ENCODE results near the gene SERPINA10. TPM values are rescaled to one million over a fixed set of nuclear protein-coding genes. Genes with fewer than 3 reads are reported as not detected.

Gene SERPINA10
- total and polyA plus RNA-seq, 2 of the 13 experiments (the other 11 are each of a cell fraction or from before 2014, with no cell fraction given): 20.1 to 20.2 TPM

DNA sequence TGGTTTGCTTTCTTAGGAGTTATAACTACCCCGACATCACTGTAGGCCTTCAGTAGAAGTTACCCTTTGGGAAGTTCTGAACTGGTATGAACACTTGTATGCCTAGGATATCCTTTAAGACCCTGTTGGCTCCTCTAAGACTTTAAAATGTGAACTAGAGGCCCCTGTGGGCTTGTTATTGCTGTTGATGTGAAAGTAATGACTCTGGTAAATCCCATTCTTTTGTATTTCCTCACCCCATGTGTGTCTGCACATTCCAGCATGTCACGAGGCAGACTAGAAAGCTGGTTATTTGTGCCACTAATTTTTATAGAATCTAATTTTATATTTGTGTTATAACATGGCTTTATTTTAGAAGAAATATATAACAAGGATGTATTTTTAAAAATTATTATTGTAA lies 48.9 kb downstream of the SERPINA10 start:
- TF ChIP-seq JUNB (CRISPR knock-in tag; IDR thresholded peaks at IDR 0.05; ENCODE audit: borderline replicate concordance) (no peak), ZNF557 (CRISPR knock-in tag; IDR thresholded peaks at IDR 0.05) (no peak), ZNF10 (CRISPR knock-in tag; IDR thresholded peaks at IDR 0.05; ENCODE audit: borderline replicate concordance, low read depth) (no peak), FOXA3 (CRISPR knock-in tag; IDR thresholded peaks at IDR 0.05) (no peak), ZNF777 (CRISPR knock-in tag; IDR thresholded peaks at IDR 0.05) (no peak), HNRNPL (IDR thresholded peaks at IDR 0.05; ENCODE audit: low read depth, low read length) (no peak)
- TF ChIP-seq, protein P1, sequence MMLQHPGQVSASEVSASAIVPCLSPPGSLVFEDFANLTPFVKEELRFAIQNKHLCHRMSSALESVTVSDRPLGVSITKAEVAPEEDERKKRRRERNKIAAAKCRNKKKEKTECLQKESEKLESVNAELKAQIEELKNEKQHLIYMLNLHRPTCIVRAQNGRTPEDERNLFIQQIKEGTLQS (CRISPR knock-in tag; IDR thresholded peaks at IDR 0.05): no peak
- TF ChIP-seq, protein P2, sequence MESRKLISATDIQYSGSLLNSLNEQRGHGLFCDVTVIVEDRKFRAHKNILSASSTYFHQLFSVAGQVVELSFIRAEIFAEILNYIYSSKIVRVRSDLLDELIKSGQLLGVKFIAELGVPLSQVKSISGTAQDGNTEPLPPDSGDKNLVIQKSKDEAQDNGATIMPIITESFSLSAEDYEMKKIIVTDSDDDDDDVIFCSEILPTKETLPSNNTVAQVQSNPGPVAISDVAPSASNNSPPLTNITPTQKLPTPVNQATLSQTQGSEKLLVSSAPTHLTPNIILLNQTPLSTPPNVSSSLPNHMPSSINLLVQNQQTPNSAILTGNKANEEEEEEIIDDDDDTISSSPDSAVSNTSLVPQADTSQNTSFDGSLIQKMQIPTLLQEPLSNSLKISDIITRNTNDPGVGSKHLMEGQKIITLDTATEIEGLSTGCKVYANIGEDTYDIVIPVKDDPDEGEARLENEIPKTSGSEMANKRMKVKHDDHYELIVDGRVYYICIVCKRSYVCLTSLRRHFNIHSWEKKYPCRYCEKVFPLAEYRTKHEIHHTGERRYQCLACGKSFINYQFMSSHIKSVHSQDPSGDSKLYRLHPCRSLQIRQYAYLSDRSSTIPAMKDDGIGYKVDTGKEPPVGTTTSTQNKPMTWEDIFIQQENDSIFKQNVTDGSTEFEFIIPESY (CRISPR knock-in tag; IDR thresholded peaks at IDR 0.05): no peak
- TF ChIP-seq, protein P3, sequence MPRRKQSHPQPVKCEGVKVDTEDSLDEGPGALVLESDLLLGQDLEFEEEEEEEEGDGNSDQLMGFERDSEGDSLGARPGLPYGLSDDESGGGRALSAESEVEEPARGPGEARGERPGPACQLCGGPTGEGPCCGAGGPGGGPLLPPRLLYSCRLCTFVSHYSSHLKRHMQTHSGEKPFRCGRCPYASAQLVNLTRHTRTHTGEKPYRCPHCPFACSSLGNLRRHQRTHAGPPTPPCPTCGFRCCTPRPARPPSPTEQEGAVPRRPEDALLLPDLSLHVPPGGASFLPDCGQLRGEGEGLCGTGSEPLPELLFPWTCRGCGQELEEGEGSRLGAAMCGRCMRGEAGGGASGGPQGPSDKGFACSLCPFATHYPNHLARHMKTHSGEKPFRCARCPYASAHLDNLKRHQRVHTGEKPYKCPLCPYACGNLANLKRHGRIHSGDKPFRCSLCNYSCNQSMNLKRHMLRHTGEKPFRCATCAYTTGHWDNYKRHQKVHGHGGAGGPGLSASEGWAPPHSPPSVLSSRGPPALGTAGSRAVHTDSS (CRISPR knock-in tag; conservative IDR thresholded peaks at IDR 0.05): no peak
- no peaks in the 10 kb centered on the region for H4K20me1 ChIP-seq (ENCODE audit: insufficient read depth, low read length)
- no peak overlapping the region for H3K9ac ChIP-seq (ENCODE audit: insufficient read depth, low read depth, low read length)
- intact Hi-C loops (cut with micrococcal nuclease; ENCODE audit: unreplicated experiment): no loop called here
- in situ Hi-C loops (cut with HindIII; ENCODE audit: extremely low pct_ligation_motif_present, low pct_unique_long_range_greater_than_20kb): no loop called here
- FAIRE-seq (no peak), ATAC-seq (no peak), DNase-seq (ENCODE audit: low spot score) (no peak)
- H3K4me2 ChIP-seq (ENCODE audit: low read depth, low read length): no peak overlapping the region
- H2AFZ ChIP-seq (ENCODE audit: low read length): no peak overlapping the region
- ChIA-PET CTCF (ENCODE audit: low intra/inter-chr PET ratio, low total read pairs) (no interaction called here), POLR2A (no interaction called here)
- no peaks in the 10 kb centered on the region for H3K79me2 ChIP-seq (ENCODE audit: insufficient read depth, low read length)
- no TSS peak for BruUV-seq (replicated peaks)
- WGBS (ENCODE audit: low lambda C conversion rate): 94% methylated on average over 2 of the region's 2 CpGs
- H3K27ac ChIP-seq (ENCODE audit: extremely low read length, insufficient read depth, low read length): no peak overlapping the region
- no peaks in the 10 kb centered on the region for H3K9me3 ChIP-seq (ENCODE audit: low read length)
- H3K4me1 ChIP-seq (ENCODE audit: insufficient read depth, low read length): no peaks in the 10 kb centered on the region
- no peaks in the 10 kb centered on the region for H3K27me3 ChIP-seq (ENCODE audit: control insufficient read depth in 1 of 2, insufficient read depth in 2 of 2, low read length in 2 of 2)
- H3K36me3 ChIP-seq (replicated peaks in 1 of 2; ENCODE audit: control insufficient read depth in 1 of 2, insufficient read depth in 2 of 2, low read length in 2 of 2): peaks cover 0 to 14% of the 10 kb centered on the region in 2 experiments
- no peak overlapping the region for H3K4me3 ChIP-seq (replicated peaks in 1 of 3; ENCODE audit: insufficient read depth in 1 of 3, low read depth in 2 of 3, low read length in 3 of 3)

Measured in HepG2 (cell line).